ENCODE results near the gene RPS14.

GRCh38 chr5:150401376-150402228 is 47.9 kb downstream of the RPS14 start:
- TF ChIP-seq TAF1 (IDR thresholded peaks at IDR 0.05; ENCODE audit: borderline replicate concordance, low read depth, low read length): no peak
- no peak for TF ChIP-seq EP300 (IDR thresholded peaks at IDR 0.05; ENCODE audit: borderline replicate concordance in 1 of 2, low read depth in 1 of 2, low read length in 1 of 2)
- TF ChIP-seq CTCF (IDR thresholded peaks at IDR 0.05): no peak
- no peak for TF ChIP-seq RAD21 (IDR thresholded peaks at IDR 0.05; ENCODE audit: low read length)
- no peak for TF ChIP-seq NFIC (IDR thresholded peaks at IDR 0.05; ENCODE audit: borderline replicate concordance)
- TF ChIP-seq ELF1 (IDR thresholded peaks at IDR 0.05): no peak
- TF ChIP-seq TCF12 (IDR thresholded peaks at IDR 0.05): no peak
- no peak for TF ChIP-seq RCOR1 (IDR thresholded peaks at IDR 0.05; ENCODE audit: low read length)
- no peak for TF ChIP-seq MAX (IDR thresholded peaks at IDR 0.05; ENCODE audit: low read depth)
- TF ChIP-seq USF2 (IDR thresholded peaks at IDR 0.05; ENCODE audit: borderline replicate concordance, low read depth, low read length): no peak
- TF ChIP-seq RFX5 (IDR thresholded peaks at IDR 0.05; ENCODE audit: low read length): no peak
- no peak for TF ChIP-seq POLR2AphosphoS5 (IDR thresholded peaks at IDR 0.05; ENCODE audit: low read depth, low read length)

Measured in SK-N-SH (cell line).